ENCODE data around the gene SLC45A1. TPM values are rescaled to one million over a fixed set of nuclear protein-coding genes. Genes with fewer than 3 reads are reported as not detected.

Gene SLC45A1
- total RNA-seq, 1 experiment from 2014 or later, result 0.20 TPM

DNA sequence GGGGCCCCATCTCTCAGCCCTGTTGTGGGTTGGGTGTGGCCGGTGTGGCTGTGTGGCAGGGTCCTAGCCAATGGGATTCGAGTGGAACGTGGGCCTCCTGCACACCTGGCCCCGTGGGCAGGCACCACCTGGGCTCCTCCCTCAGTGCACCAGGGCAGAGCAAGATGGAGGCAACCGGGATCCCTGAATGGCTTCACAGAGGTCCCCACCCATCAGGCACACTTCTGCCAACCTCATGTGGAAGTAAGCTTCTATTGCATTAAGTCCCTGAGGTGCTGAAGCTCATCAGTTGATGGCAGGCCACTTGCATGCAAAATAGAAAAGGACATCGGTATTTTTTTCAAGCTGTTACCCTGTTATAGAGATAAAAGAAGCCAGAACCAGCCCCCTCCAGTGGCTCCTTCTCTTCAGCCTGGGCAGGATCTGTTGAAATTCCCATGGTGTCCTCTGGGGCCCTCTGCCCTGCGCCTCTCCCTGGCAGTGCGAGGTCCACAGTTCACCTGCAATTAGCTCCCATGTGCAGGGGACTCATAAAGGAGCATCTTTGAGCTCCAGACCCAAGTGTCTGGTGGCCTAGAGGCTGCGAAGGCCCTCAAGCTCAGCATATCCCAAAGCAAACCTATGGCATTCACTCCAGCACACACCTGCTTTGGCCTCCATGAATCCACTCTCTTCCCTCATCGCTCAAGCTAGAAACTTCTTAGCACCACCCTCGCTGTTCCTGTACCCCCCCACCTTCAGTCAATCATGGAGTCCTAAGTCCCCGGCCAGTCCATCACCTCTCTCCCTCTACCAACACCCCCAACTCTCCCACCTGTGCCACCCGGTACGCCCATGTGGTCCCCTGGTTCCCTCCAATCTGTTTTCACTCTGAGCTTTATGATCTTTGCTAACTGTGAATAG, 2.1 kb upstream of the SLC45A1 start:
- Histone ChIP-seq H4K20me1 (ENCODE audit: insufficient read depth) (no peaks in the 10 kb centered on the region), H3F3A (ENCODE audit: insufficient read depth, low read depth) (no peaks in the 10 kb centered on the region), H3K27ac (no peak overlapping the region), H3K9me3 (ENCODE audit: insufficient read depth, low read depth) (no peaks in the 10 kb centered on the region), H3K4me3 (no peak overlapping the region), H3K9me2 (ENCODE audit: insufficient read depth) (no peaks in the 10 kb centered on the region), H3K4me1 (replicated peaks; ENCODE audit: insufficient read depth) (peaks cover 11% of the 10 kb centered on the region), H3K79me2 (ENCODE audit: low read depth) (no peaks in the 10 kb centered on the region), H3K4me2 (no peak overlapping the region), H2AFZ (no peak overlapping the region), H3K36me3 (ENCODE audit: low read depth) (no peaks in the 10 kb centered on the region), H3K27me3 (ENCODE audit: insufficient read depth, low read depth) (no peaks in the 10 kb centered on the region)
- POLR2A ChIA-PET (ENCODE audit: unreplicated experiment), result interaction anchor here (0.6 to 1.1 kb wide), 3 partner anchors 27 to 298 kb away, joined by 3 to 4 read pairs (median 3); no protein-coding TSS in a partner anchor
- BruUV-seq (replicated peaks), result no TSS peak
- TF ChIP-seq, protein P1, sequence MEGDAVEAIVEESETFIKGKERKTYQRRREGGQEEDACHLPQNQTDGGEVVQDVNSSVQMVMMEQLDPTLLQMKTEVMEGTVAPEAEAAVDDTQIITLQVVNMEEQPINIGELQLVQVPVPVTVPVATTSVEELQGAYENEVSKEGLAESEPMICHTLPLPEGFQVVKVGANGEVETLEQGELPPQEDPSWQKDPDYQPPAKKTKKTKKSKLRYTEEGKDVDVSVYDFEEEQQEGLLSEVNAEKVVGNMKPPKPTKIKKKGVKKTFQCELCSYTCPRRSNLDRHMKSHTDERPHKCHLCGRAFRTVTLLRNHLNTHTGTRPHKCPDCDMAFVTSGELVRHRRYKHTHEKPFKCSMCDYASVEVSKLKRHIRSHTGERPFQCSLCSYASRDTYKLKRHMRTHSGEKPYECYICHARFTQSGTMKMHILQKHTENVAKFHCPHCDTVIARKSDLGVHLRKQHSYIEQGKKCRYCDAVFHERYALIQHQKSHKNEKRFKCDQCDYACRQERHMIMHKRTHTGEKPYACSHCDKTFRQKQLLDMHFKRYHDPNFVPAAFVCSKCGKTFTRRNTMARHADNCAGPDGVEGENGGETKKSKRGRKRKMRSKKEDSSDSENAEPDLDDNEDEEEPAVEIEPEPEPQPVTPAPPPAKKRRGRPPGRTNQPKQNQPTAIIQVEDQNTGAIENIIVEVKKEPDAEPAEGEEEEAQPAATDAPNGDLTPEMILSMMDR (conservative IDR thresholded peaks at IDR 0.05), result no peak
- TF ChIP-seq EZH2 (IDR thresholded peaks at IDR 0.05; ENCODE audit: low read depth), result no peak
- no peak for DNase-seq
- intact Hi-C loops (cut with micrococcal nuclease; ENCODE audit: unreplicated experiment), result loop anchor here (2.0 kb wide), 2 partner anchors 33 to 341 kb away; no protein-coding TSS in a partner anchor
- CTCF ChIA-PET, result interaction anchor here (0.5 to 1.9 kb wide), 9 partner anchors 13 to 411 kb away, joined by 3 to 9 read pairs (median 4); no protein-coding TSS in a partner anchor

DNA sequence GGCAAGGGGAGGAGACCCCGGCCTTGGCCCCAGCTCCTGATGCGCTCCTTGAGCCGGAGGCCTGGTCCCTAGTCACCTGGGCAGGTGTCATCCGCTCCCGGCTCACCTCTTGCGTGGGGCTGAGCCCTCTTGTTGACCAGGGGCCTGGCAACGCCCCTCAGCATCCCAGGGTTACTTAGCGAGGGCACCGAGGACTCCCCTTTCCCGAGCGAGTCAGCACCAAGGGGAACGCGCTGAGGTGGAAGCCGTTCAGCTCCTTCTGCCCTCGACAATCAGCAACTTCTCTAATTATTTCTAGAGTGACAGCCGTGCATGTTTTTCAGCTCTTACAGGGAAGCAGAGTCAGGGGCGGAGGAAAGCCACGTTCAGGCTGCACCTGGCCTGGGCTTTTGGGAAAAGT, 522 bp downstream of the SLC45A1 start:
- no peaks in the 10 kb centered on the region for H3K27me3 ChIP-seq (ENCODE audit: insufficient read depth, low read depth)
- ChIA-PET CTCF (no interaction called here), POLR2A (ENCODE audit: unreplicated experiment) (no interaction called here)
- H3F3A ChIP-seq (ENCODE audit: insufficient read depth, low read depth), result no peaks in the 10 kb centered on the region
- H3K4me1 ChIP-seq (replicated peaks; ENCODE audit: insufficient read depth), result peaks cover 11% of the 10 kb centered on the region
- no TSS peak for BruUV-seq (replicated peaks)
- no peak for DNase-seq
- H3K36me3 ChIP-seq (ENCODE audit: low read depth), result no peaks in the 10 kb centered on the region
- no peak overlapping the region for H3K4me3 ChIP-seq
- H3K4me2 ChIP-seq, result no peak overlapping the region
- H3K79me2 ChIP-seq (ENCODE audit: low read depth), result no peaks in the 10 kb centered on the region
- no peaks in the 10 kb centered on the region for H3K9me2 ChIP-seq (ENCODE audit: insufficient read depth)
- TF ChIP-seq EZH2 (IDR thresholded peaks at IDR 0.05; ENCODE audit: low read depth), result no peak
- TF ChIP-seq, protein P1 (conservative IDR thresholded peaks at IDR 0.05), result no peak
- H2AFZ ChIP-seq, result no peak overlapping the region
- no peaks in the 10 kb centered on the region for H4K20me1 ChIP-seq (ENCODE audit: insufficient read depth)
- H3K27ac ChIP-seq, result no peak overlapping the region
- intact Hi-C loops (cut with micrococcal nuclease; ENCODE audit: unreplicated experiment), result no loop called here
- H3K9me3 ChIP-seq (ENCODE audit: insufficient read depth, low read depth), result no peaks in the 10 kb centered on the region

DNA sequence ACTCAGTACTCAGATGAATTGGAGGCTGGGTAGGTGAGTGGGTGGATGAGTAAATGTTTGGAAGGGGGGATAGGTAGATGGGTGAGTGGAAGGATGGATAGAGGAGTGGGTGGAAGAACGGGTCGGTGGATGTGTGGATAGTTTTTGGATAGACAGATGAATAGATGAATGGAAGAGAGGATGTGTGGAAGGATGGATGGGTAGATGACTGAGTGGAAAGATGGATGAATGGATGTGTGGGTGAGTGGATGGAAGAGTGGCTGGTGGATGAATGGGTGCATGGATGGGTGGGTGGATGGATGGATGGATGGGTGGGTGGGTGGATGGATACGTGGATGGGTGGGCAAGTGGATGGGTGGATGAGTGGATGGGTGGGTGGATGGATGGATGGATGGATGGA, 3.7 kb downstream of the SLC45A1 start:
- Histone ChIP-seq H3K9me3 (ENCODE audit: insufficient read depth, low read depth) (no peaks in the 10 kb centered on the region), H2AFZ (no peak overlapping the region), H3K36me3 (ENCODE audit: low read depth) (no peaks in the 10 kb centered on the region), H3K4me3 (no peak overlapping the region), H3K27ac (no peak overlapping the region), H3K4me2 (no peak overlapping the region), H4K20me1 (ENCODE audit: insufficient read depth) (no peaks in the 10 kb centered on the region), H3K4me1 (replicated peaks; ENCODE audit: insufficient read depth) (no peaks in the 10 kb centered on the region), H3K27me3 (ENCODE audit: insufficient read depth, low read depth) (no peaks in the 10 kb centered on the region), H3K79me2 (ENCODE audit: low read depth) (no peaks in the 10 kb centered on the region), H3F3A (ENCODE audit: insufficient read depth, low read depth) (no peaks in the 10 kb centered on the region), H3K9me2 (ENCODE audit: insufficient read depth) (no peaks in the 10 kb centered on the region)
- no peak for TF ChIP-seq EZH2 (IDR thresholded peaks at IDR 0.05; ENCODE audit: low read depth)
- TF ChIP-seq, protein P1 (conservative IDR thresholded peaks at IDR 0.05), result no peak
- POLR2A ChIA-PET (ENCODE audit: unreplicated experiment), result no interaction called here
- intact Hi-C loops (cut with micrococcal nuclease; ENCODE audit: unreplicated experiment), result no loop called here
- CTCF ChIA-PET, result no interaction called here
- BruUV-seq (replicated peaks), result no TSS peak
- DNase-seq, result no peak

Measured in PC-9 (cell line).